GM12874 (cell line): ENCODE results near the gene POLR1H.

Experiments
- CTCF ChIP-seq: IDR thresholded peaks from 2 replicates; pipeline ENCODE4 v1.5.1; 2011; ENCODE audit warnings: low read depth, mild to moderate bottlenecking, control low read depth, low read length, moderate library complexity; ENCODE audit not compliant: insufficient read depth

Gene POLR1H, protein sequence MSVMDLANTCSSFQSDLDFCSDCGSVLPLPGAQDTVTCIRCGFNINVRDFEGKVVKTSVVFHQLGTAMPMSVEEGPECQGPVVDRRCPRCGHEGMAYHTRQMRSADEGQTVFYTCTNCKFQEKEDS

DNA sequence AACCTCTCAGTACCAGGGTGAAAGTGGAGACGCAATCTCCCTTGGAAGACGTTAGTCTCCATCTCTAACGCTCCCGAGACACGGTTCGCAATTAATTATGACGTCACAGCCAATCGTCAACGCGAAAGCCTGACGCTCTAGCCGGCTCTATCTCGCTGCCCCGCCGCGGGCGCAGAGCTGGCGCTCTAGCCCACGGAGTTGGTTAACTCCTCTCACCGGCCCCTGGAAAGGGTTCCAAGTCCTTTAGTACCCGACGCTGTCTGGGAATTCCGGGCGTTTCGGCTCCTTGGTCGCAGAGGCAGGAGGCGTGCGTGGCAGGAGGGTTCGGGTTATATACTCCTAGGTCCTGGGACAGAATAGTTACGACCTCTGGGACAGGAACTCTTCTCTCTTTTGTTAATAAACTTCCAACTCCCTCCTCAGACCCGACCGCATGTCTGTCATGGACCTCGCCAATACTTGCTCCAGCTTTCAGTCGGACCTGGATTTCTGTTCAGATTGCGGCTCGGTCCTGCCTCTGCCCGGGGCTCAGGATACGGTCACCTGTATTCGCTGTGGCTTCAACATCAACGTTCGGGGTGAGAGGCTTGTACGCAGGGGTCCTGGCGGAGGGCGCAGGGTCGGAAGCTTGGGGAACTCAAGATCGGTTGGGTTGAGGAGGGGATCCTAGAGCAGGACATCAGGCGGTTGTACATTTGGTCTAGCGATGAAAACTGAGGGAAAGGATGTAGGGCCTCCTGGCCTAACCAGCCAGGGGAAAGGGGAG is at the start of gene POLR1H:
TSS of gene POLR1H (plus strand) at position 174 of the 766 bp plus-strand sequence. CDS start at position 434, 260 bp downstream.
- no peak for TF ChIP-seq CTCF

GRCh38 chr6:30013291-30013922 is 47.7 kb upstream of the POLR1H start:
- peak; percentile 80 for TF ChIP-seq CTCF

DNA sequence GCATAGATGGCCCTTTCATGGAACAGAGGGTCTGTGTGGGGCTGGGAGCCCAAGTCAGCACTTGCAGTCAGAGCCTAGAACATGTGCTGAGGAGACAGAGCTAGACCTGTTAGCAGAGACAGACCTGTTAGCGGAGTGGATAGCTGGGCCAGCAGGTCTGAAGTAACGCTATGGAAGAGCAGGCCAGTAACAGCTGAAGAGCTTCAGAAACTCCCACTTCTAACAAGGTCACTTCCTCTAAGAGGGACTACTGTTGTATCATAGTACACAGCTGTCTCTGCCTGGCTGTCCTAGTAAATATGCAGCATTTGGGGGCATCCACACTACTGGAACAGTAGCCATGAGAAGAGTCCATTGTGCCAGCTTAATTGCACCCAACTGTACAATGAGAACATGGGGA is 41.2 kb upstream of the POLR1H start:
- no peak for TF ChIP-seq CTCF

DNA sequence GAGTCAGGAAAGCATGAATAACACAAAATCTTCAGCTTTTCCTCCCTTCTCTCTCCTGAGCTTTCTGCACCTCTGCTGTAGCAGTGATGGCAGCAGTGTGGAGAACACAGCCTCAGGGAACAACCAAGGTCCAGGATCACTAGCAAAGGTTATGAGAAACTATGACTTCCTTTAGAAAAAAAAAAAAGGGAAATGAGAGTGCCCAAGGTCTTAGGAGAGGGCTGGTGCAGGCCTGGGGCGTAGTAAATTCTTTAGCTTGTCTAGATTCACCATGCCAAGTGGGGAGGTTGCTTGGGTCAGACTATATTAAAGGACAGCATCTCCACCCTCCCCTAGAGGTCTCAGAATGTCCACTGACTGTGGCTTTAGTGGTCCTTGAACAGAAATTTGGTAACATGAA is 40.4 kb upstream of the POLR1H start:
- no peak for TF ChIP-seq CTCF

DNA sequence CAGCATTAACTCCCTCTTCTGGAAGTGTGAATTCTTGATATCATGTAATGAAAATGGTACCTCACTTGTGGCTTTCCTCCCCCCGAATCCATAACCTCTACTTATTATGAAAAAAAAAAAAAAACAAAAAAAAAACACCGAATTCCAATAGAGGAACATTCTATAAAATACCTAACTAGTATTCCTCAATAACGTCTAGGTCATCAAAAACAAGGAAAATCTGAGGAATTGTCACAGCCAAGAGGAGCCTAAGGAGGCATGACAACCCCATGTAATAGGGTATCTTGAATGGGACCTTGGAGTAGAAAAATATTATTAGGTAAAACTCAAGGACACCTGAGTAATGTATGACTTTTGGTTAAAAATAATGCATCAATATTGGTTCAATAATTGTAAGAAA is 38.9 kb upstream of the POLR1H start:
- TF ChIP-seq CTCF, result no peak

DNA sequence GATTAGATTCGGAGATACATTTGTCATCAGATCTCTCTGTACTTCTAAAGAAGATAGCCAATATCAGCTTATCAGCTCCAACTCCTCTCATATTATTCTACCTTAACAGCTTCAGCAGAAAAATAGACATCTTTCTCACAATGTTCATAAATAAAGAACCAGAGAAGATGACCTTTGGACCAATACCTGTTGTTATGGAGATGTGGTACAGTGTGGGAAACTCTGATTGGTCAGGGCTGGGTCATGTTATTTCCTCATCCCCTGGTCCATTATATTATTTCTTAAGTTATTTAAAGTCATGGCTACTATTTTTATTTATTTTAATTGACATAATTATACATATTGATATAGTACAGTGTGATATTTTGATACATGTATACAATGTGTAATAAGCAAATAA is 35.9 kb upstream of the POLR1H start:
- TF ChIP-seq CTCF, result no peak

DNA sequence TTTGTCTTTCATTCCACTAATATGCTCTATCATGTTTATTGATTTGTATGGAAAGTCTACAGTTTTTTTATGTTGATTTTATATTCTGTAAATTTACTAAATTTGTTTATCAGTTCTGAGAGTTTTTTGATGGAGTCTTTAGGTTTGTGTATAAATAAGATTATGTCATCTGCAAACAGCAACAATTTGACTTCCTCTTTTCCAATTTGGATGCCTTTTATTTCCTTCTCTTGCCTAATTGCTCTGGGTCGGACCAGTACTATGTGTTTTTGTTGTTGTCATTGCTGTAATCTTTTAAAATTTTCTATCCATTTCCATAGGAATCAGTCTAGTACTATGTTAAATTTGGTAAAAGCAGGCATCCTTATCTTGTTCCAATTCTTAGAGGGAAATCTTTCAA is 31.5 kb upstream of the POLR1H start:
- TF ChIP-seq CTCF, result no peak
